GM21619 (cell line): ENCODE data around the gene POU3F2.

Experiments used
- ATAC-seq: cut with Tn5 transposase; IDR thresholded peaks from one replicate; pipeline ENCODE4 v1.9.1; 2021; ENCODE audit not compliant: unreplicated experiment

POU3F2 gene

DNA sequence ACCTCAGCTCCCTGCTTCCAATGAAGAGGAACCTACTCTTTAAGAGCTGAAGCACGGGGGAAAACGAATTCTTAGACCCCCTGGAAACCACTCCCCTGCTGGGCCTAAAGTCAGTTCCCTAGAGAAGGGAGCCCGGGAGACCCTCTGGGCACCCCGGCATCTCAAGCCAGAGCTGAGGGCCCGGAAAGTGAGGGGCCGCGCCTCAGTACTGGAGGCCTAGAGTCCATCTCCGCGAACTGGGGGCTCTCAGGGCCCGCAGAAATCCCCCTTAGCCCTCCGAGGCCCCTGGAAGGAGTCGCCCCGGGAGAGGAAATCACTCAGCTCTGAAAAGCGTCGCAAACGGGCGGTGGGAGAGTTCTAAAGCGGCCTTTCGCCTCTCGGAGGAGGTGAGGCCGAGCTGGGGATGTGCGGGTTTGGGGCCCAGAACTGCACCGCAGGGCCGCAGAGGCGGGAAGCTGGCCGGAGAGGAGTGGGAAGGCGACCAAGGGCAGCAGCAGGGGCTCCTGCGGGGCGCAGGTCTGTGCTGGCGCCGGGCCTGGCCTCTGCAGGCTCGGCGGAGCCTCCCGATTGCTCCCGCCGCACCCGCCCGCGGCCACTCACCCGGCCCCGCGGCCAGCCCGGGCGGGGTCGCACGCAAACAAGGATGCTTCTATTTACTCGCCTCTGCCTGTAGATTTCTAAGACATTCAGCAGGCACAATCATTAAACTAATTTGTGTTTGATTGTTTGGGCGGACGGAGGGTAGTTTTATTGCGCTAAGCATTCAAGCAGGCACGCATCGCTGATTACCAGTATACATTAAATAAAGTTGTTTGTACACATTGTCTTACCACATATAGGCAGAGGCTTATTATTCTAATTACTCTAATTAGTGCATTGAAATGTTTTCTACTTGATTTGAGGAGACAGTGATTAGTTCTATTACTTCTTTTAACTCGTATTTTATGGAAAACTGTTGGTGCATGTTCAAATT is 9.2 kb downstream of the POU3F2 start:
- no peak for ATAC-seq

DNA sequence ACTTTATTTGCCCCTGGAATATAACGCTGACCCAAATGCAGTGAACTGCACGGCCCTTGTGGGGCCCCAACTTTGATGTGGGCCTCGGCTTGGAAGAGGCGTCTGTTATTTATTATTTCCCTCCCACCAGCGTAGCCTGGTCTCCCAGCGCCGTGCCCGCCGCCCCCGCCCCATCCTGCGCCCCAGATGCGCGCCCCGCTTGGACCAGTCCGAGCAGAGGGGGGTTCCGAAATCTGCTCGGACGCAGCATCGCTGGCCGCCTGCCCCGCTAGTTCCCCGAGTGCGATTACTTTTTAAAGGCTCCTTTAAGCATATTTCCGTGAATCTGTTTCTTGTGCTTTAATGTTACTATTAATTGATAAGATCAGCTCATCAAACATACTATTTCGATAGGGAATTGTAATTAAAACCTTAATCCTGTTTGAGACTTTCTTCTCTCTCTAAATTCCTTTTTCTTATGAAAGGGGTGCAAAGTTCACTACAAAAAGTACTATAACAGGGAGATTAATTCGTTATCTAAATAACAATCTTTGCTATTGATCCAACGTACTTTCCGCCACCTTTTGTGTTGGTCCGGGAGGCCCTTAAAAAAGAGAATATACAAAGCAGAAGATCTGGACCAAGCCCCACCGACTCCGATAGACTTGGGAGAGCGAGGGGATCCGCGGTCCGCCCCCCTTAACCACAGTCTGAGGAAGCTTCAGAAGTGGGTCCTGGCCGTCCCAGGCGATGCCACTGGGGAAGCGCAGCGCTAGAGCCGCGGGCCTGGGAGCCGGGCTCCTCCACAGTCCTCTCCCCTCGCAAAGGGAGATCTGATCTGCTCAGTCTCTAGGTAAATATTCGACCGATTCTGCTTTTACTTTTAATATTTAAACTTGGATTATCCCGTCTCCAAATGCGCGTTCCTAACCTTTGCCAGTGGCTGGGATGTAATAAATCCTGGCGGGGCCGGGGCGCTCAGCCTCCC is 10.2 kb downstream of the POU3F2 start:
- ATAC-seq: no peak

GRCh38 chr6:98845211-98846020 is 11.0 kb downstream of the POU3F2 start:
- peak; percentile 57 for ATAC-seq

DNA sequence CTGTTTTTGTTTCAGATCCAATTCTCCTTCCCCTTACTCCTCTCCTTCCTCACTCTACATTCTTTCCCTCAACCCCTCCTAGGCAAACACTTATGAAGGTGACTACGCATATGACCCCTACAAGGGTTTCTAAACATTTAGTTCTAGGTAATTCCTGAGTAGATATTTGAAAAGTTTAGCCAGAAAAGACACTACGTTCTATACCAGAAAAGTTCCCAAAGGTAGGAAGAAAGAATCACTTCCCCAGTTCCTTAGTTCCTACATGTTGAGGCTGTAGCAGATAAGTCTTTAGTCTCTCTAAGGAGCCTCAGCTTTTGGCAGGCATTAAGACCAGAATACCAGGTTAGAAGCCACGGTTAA is 11.6 kb downstream of the POU3F2 start:
- no peak for ATAC-seq

DNA sequence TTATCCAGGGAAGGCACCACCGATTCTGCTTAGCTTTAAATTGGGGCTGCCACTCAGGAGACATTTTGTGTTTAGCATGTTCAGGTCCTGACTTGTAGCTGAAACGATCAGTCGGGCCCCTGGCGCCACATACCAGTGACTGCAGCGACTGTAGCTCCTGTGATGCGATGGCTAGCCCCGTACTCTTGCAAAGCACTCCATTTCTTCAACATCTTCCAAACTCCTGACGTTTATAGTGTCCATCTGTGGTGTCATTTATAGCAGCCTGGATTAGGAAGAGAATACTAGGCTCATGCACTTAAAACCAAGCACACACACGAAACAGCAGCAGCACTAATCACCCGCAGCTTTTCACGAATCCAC is 13.0 kb downstream of the POU3F2 start:
- no peak for ATAC-seq

DNA sequence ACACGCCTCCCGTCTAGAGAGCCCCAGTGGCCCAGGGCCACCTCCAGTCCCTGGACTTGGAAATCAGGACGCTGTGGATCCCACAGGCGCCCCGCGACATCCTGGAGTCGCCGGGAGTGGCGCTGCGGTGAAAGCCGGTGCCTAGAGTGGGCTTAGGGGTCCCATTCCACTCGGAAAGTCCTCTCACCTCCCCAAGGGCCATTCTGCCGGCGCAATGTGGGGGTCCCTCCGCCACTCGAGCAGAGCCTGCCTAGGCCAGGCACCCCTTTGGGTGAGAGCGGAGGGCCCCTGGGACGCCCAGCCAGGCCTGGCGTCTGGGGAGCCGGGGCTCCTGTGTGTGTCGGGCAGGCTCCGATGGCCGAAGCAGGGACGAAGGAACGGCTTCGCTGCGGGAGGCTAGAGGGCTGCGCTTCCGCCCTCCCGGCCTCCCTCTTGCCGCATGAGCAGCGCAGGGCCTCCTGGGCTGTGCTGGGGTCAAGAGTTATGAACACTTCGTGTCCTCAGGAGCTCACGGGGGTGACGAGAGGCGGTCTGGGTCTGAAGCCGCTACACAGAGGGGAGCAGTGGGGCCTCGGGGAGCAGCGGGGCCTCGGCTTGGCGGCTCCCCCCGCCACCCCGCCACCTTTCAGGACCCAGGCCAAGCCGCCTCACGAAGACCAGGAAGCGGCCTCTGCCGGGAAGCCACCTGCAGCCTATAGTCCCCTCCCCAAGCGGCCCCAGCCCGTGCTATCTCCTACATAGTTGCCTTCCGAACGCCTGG is 13.6 kb downstream of the POU3F2 start:
- peak; percentile 36 for ATAC-seq

GRCh38 chr6:98848539-98849242 is 14.3 kb downstream of the POU3F2 start:
- peak; percentile 8 for ATAC-seq

GRCh38 chr6:98864497-98864896 is 30.1 kb downstream of the POU3F2 start:
- ATAC-seq: no peak

- no peak for ATAC-seq
These were observed 36.7 kb downstream of the POU3F2 start for GRCh38 chr6:98871057-98871456.

DNA sequence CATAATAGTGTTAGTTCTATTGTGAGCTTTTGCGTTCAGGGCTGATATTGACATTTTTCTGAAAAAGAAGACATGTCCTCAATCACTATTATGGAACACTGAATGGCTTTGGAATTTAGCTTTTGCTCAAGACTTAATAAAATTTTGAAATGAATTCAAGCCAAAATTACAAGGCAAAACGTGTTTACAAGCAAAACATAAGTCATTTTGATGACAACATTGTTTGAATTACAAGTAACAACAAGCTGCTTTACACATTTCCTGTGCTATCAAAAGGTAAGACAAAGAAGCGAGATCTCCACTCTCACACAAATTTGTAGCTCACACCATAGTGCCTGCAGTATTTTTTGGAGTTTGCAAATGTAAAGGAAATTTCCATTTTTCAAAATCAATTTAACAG is 37.4 kb downstream of the POU3F2 start:
- ATAC-seq: no peak

DNA sequence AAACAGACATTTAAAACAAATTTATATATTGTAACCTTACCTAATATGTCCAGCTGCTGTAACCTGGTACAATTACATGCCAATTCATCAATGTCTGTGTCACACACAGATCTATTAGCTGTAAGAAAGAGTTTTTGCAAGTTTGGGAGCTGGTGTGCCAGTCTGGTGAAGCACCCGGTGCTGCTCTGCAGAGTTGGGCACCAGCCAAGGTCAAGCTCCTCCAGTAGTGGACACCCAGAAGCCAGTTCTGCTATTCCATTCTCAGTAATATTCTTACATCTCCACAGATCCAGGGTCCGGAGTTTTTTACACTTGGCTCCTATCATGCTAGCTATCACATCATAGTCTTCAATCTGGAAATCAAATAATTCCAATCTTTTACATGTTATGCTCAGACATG is 41.0 kb downstream of the POU3F2 start:
- no peak for ATAC-seq

DNA sequence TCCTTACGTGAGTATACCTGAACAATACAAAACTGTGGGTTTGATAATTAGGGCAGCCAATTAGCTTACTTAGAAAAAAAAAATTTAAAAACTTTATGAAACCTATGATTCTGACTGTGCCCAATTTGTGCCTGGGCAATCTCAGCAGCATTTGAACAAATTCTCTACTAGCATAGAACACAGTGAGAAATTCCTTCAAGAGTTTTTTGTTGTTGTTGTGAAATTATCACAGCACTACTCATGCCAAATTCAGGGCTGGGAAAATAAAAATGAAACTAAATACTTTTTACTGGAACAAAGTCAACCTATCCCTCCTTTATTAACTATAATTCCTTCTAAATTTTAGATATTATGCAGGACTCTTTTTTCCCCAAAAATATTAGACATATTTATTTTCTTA is 42.9 kb downstream of the POU3F2 start:
- ATAC-seq: no peak

DNA sequence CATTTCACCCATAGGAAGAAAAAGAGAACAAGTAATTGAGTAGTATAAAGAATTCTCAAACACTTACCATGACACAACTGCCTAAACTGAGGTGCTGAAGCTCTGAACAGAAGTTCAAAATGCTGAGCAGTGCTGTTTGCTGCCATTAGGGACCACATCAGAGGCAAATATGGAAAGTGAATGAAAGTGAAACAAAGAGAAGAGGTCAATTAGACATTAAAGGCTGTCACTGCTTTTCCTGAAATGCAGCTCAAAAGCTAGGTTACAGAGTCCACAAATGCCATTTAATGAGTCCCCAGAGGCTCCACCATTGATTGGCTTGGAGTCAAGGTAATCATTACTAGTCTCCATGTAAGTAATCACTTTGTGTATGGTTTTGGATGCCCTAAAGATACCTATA is 46.1 kb downstream of the POU3F2 start:
- ATAC-seq: peak; percentile 87

DNA sequence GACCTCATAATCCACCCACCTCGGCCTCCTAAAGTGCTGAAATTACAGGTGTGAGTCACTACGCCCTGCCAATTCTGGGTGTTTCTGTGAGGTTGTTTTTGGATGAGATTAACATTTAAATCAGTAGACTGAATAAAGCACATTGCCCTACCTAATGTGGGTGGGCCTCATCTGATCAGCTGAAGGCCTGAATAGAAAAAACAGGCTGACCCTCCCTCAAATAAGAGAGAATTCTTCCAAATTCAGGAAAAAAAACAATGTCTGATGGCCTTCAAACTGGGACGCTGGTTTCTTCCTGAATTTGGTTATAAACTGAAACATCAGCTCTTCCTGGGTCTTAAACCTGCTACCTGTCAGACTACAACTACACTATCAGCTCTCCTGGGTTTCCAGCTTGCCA is 51.0 kb downstream of the POU3F2 start:
- ATAC-seq: no peak

- no peak for ATAC-seq
These were observed 53.3 kb downstream of the POU3F2 start for GRCh38 chr6:98887650-98888049.
